ENCODE measurements around the gene OR10G4. TPM values are rescaled to one million over a fixed set of nuclear protein-coding genes. Genes with fewer than 3 reads are reported as not detected.
"Not testable (repeated sequence)": the region's sequence is repeated elsewhere in the genome, so short reads cannot be mapped to it uniquely, and the experiment has no call there.

OR10G4 gene, protein sequence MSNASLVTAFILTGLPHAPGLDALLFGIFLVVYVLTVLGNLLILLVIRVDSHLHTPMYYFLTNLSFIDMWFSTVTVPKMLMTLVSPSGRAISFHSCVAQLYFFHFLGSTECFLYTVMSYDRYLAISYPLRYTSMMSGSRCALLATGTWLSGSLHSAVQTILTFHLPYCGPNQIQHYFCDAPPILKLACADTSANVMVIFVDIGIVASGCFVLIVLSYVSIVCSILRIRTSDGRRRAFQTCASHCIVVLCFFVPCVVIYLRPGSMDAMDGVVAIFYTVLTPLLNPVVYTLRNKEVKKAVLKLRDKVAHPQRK
- polyA plus RNA-seq = under 1 TPM in 1 of 3 donors, not detected in 2; 0.13 TPM

DNA sequence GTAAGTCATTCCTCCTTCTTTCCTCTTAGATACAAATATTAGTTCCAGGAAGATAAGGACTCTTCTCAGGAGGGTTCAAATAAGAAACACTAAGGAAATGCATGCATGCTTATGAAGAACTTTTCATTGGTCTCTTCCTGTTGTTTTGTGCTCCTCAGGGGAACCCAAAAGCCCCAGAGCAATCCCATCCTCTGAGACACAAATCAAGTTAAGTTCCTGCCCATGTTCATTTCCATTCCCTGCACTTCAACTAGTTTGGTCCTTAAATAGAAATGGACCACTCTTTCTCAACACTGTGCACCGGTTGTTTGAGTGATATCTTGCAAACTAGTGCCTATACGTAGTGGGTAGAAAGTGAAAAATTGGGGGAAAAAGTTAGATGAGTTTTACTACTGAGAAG is at the start of gene OR10G4:
Gene OR10G4 (plus strand): TSS at position 301 of the 400 bp plus-strand sequence. CDS start 2,578 bp downstream, outside the sequence.
- 80 to 84% (median 84%) methylated on average over 2 of the region's 2 CpGs for WGBS, 3 donors
- no peak within 1 kb of the TSS for H3K27ac ChIP-seq (ENCODE audit: low read depth, low read length)

DNA sequence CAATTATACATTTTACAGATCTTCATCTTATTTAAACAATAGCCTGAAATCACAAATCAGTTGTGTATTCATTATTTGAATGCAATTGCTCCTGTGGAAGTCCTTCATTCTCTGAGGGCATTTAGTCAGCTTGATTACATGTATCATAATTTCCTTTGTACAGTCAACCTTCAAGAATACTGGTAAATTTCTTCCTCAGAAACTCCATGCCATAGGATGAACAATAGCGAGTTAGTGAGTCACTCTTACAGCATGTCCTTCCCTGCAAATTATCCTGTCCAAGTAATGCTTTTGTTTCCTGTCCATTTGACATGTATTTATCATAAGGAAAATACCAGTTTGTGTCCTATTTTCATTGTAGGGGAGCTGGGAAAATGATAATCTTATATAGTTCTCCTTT is 39.0 kb upstream of the OR10G4 start:
- 66 to 76% (median 76%) methylated on average over 1 of the region's 1 CpG for WGBS, 3 donors
- H3K27ac ChIP-seq (ENCODE audit: low read depth, low read length) = no peak overlapping the region

DNA sequence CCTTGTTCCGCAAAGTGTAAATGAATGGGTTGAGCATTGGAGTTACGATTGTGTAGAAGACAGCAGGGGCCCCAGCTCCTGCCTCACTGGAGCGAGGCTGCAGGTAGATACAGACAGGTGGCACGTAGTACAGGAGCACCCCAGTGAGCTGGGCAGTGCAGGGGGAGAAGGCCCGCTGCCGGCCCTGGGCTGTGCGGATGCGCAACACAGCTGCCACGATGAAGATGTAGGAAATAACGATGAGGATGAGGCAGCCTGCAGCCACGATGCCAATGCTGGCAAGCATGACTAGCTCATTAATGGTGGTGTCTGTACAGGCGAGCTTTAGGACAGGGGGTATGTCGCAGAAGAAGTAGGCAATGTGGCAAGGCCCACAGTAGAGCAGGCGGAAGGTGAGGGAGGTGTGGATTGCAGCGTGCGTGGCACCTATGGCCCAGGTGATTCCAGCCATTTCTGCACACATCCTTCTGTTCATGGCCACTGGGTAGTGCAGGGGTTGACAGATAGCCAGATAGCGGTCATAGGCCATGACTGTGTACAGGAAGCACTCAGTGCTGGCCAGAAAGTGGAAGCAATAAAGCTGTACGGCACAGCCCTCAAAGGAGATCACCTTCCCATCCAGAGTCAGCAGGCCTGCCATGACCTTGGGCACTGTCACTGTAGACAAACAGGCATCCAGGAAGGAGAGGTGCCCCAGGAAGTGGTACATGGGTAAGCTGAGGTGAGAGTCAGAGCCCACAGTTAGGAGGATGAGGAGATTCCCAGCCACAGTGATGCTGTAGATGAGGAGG is 35.8 kb upstream of the OR10G4 start:
- WGBS, 3 donors = 90 to 93% (median 91%) methylated on average over 18 of the region's 18 CpGs
- H3K27ac ChIP-seq (ENCODE audit: low read depth, low read length) = no peak overlapping the region

DNA sequence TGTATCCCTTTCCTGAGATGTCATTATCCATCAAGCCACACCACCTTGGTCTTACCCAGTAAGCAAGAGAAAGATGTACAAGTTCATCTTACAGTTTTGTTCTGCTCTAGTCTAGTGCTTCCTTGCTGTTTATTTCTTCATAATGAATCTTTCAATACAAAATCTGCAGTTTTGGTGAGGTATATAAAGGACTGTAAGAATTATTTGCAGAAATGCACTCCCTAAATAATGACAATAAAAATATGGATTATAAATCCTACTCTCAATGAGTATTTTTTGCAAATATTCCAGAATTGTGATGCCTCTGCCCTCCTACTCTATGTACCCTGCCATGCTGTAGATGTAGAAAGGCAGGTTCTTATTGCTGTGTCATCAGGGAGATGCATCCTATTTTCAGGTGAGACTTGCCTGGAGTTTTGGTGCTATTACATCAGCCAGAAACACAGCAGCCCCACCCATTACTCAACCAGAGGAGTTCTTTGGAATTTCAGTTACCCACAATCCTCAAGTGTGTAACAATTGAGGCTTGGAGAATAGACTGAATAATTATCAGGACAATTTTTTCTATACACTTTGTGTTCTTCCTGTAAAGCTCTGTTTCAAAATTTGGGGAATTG is 35.0 kb upstream of the OR10G4 start, which contains the start of gene OR10S1:
Gene OR10S1 (minus strand): TSS at position 51 of the 617 bp plus-strand sequence. CDS start 117 bp downstream, outside the sequence.
- no peak within 1 kb of the TSS for H3K27ac ChIP-seq (ENCODE audit: low read depth, low read length)

DNA sequence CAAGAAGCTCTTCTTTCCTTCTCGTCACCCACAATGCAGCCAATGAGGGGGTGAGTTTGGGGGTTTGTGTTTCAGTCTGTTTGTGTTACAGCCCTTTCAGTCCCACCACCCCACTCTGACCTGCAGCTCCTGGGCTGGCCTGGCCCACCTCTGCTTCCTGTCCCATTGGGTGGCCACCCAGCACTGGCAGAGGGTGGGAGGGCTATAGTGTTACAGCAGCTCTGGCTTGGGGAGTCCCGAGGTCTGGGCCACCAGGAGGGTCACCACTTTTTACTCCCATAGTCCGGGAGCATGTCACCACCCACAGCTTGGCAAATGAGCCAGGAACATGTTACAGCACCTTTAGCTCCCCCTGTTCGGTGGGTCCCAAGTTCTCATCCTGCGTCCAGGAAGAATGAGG is 33.5 kb upstream of the OR10G4 start:
- WGBS, 3 donors = 85 to 97% (median 90%) methylated on average over 5 of the region's 5 CpGs
- no peak overlapping the region for H3K27ac ChIP-seq (ENCODE audit: low read depth, low read length)

DNA sequence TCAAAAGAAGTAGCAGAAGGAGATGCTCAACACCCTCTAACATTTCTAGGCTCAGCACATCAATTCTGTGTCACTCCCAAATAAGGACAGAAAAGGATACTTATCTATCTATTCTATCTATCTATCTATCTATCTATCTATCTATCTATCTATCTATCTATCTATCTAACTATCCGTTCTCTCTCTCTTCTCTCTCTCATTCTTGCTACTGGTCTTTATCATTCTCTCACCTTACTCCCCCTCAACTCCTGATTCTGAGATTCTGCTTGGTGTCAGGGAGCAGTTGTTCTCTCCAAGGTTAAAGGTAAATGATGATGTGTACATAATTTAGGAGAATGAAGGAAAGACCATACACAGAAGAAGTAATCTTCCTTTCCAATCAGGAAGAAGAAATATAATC is 17.7 kb upstream of the OR10G4 start, which contains the start of gene OR10G6:
Gene OR10G6 (minus strand): TSS at position 43 of the 400 bp plus-strand sequence. CDS start 0 bp downstream, at position 43.
- WGBS, 3 donors = 71 to 90% (median 80%) methylated on average over 1 of the region's 1 CpG
- no peak within 1 kb of the TSS for H3K27ac ChIP-seq (ENCODE audit: low read depth, low read length)

DNA sequence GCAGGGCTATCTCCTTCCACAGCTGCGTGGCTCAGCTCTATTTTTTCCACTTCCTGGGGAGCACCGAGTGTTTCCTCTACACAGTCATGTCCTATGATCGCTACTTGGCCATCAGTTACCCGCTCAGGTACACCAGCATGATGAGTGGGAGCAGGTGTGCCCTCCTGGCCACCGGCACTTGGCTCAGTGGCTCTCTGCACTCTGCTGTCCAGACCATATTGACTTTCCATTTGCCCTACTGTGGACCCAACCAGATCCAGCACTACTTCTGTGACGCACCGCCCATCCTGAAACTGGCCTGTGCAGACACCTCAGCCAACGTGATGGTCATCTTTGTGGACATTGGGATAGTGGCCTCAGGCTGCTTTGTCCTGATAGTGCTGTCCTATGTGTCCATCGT is 3.0 kb downstream of the OR10G4 start:
- WGBS, 3 donors = 85 to 98% (median 92%) methylated on average over 4 to 7 of the region's 9 CpGs
- H3K27ac ChIP-seq (ENCODE audit: low read depth, low read length) = not testable (repeated sequence)

DNA sequence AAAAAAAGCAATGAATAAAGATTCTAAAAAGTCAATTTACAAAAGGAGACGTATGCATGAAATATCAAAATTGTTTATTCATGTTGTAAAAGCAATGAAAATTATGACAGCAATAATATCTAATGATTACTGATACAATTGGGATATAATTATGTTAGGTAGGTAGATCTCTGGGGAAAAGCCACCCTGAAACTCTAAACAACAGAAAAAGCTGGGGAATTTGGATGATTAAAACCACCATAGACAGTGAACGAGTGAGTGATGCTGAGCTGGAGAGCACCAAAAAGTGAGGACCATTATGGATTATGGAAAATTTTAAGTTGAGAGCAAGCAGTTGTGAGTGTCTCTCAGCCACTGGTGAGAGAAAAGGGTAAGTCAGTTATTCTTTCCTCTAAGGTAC is 13.7 kb downstream of the OR10G4 start, which contains the start of gene OR10G8:
Gene OR10G8 (plus strand): TSS at position 301 of the 400 bp plus-strand sequence. CDS start 2,825 bp downstream, outside the sequence.
- whole genome bisulfite sequencing, 3 donors = 71 to 90% (median 76%) methylated on average over 2 of the region's 2 CpGs
- no peak within 1 kb of the TSS for H3K27ac ChIP-seq (ENCODE audit: low read depth, low read length)

DNA sequence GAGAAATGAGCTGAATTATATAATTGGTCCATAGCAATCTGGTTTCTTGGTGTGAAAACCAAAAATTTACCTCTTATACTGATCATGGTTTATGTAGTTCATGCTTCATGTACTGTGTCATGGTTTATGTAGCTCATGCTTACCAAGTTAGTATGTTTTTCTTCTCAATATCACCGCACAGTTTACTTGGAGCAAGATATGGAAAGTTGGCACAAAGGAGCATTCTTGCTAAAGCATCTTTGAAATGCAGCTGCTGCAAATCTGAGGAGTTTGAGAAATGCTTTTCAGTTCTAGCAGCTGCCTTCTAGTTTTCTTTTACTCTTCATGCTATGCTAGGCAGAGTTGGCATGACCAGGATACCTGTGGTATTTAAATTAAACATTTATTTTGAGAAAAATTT is 23.9 kb downstream of the OR10G4 start:
- H3K27ac ChIP-seq (ENCODE audit: low read depth, low read length) = no peak overlapping the region
- 36 to 71% (median 69%) methylated on average over 1 of the region's 1 CpG for WGBS, 3 donors

DNA sequence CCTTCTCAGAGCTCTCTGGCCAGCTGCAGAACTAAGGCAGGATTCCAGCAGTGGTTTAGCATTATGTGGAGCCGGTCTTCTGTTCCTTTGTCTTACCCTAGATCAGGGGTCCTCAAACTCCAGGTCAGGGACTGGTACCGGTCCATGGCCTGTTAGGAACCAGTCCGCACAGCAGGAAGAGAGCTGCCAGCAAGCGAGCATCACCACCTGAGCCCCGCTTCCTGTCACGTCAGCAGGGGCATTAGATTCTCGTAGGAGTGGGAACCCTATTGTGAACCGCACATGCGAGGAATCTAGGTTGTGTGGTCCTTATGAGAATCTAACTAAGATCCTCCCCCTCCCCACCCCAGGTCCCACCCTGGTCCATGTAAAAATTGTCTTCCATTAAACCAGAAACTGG is 26.8 kb downstream of the OR10G4 start:
- 82 to 91% (median 84%) methylated on average over 9 of the region's 9 CpGs for WGBS, 3 donors
- no peak overlapping the region for H3K27ac ChIP-seq (ENCODE audit: low read depth, low read length)

DNA sequence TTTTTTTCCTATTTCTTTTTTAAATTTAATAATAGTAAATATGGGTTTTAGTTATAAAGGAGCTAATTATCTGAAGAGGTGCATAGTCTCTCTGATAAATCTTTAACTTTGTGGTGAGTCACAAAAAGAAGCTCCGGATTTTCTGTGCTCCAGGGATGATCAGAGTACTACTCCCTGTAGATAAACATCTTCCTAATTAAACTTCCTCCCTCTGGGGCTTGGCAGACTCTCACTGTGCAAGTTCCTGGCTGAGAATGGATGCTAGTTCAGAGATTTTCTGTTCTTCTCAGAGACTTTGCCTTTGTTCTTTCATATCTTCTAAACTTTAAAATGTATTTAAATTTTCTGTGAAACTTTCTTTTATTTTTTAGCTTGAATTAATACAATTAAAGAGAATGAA is 28.5 kb downstream of the OR10G4 start, which contains the start of gene OR10G7:
Gene OR10G7 (minus strand): TSS at position 72 of the 400 bp plus-strand sequence. CDS start 2,324 bp downstream, outside the sequence.
- 8 to 23% (median 10%) methylated on average over 1 of the region's 1 CpG for WGBS, 3 donors
- no peak within 1 kb of the TSS for H3K27ac ChIP-seq (ENCODE audit: low read depth, low read length)

DNA sequence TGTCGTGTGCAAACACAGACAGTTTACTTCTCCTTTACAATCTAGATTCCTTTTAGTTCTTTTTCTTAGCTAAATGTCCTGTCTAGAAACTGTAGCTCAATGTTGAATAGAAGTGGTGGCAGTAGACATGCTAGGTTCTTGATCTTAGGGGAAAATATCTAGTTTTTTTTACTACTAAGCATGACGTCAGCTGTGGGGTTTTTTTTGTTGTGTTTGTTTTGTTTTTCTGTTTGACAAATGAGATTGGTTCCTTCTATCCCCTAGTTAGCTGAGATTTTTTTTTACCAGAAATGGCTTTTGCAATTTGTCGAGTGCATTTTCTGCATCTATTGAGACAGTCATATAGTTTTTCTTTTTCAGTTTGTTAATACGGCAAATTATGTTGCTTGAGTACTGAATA is 30.6 kb downstream of the OR10G4 start:
- WGBS, 3 donors = 78 to 83% (median 80%) methylated on average over 4 of the region's 4 CpGs
- H3K27ac ChIP-seq (ENCODE audit: low read depth, low read length) = no peak overlapping the region

DNA sequence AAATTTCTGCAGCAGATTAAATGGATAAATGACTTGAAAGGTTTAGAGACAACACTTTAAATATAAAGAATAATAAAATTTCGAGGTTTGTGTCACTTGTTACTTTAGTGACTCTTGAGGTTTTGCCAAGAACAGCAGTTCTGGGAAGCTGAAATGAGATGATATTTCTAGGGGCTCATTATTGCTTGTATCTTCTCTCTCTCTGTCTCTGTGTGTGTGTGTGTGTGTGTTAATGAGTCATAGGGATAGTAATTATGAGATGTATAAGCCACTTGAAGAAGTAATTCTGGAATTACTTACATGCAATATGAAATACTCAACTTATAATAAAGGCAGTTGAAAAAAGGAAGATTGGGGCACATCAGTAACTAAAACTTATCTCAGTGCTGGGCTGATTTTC is 38.0 kb downstream of the OR10G4 start:
- WGBS, 3 donors = 40 to 69% (median 53%) methylated on average over 1 of the region's 1 CpG
- H3K27ac ChIP-seq (ENCODE audit: low read depth, low read length) = no peak overlapping the region

DNA sequence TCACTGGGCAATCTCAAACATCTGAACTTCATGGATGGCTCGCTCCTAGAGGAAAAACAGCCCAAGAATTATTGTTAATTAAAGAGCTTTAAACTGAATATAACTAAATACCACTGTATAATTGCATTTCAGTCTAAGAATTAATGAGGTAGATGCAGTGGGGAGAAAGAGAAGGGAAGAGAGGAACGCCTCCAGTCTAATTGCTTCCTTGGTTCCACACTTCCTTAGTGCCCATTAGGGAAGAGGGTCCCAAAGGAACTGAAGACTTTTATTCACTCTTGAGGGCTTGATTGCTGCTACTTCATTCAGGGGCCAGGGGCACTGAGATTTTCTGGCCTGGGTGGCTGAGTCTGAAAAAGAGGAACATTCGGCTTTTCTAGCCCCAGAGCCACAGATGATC is 40.2 kb downstream of the OR10G4 start:
- H3K27ac ChIP-seq (ENCODE audit: low read depth, low read length) = no peak overlapping the region
- 85 to 96% (median 90%) methylated on average over 3 of the region's 3 CpGs for WGBS, 3 donors

Other genes starting within 250 kb of the OR10G4 start
- gene OR6M1, start 206.6 kb upstream of the OR10G4 start, polyA plus RNA-seq = not detected
- gene TMEM225, start 127.3 kb upstream of the OR10G4 start, polyA plus RNA-seq = not detected
- gene OR8D4, start 110.8 kb upstream of the OR10G4 start, polyA plus RNA-seq = not detected
- gene OR4D5, start 73.4 kb upstream of the OR10G4 start, polyA plus RNA-seq = not detected
- not detected for gene OR6T1, start 69.2 kb upstream of the OR10G4 start, polyA plus RNA-seq
- gene OR10S1, start 35.2 kb upstream of the OR10G4 start, polyA plus RNA-seq = not detected
- gene OR10G6, start 17.8 kb upstream of the OR10G4 start, polyA plus RNA-seq = not detected
- gene OR10G9, start 10.0 kb downstream of the OR10G4 start, polyA plus RNA-seq = not detected
- gene OR10G8, start 13.8 kb downstream of the OR10G4 start, polyA plus RNA-seq = not detected
- not detected for gene OR10G7, start 28.3 kb downstream of the OR10G4 start, polyA plus RNA-seq
- 10 to 100 TPM in 2 of 3 donors, 1 to 10 TPM in 1; 9.2 to 15.0 (median 10.7) TPM for gene VWA5A, start 102.5 kb downstream of the OR10G4 start, polyA plus RNA-seq
- gene OR10D3, start 170.3 kb downstream of the OR10G4 start, polyA plus RNA-seq = not detected
- gene OR8G1, start 228.1 kb downstream of the OR10G4 start, polyA plus RNA-seq = not detected
- not detected for gene OR8G5, start 243.4 kb downstream of the OR10G4 start, polyA plus RNA-seq